Measurements from ENCODE around the gene SLC25A15. TPM values are rescaled to one million over a fixed set of nuclear protein-coding genes. Genes with fewer than 3 reads are reported as not detected.

SLC25A15 gene
- total RNA-seq, 1 donor from 2014 or later = 7.3 TPM

DNA sequence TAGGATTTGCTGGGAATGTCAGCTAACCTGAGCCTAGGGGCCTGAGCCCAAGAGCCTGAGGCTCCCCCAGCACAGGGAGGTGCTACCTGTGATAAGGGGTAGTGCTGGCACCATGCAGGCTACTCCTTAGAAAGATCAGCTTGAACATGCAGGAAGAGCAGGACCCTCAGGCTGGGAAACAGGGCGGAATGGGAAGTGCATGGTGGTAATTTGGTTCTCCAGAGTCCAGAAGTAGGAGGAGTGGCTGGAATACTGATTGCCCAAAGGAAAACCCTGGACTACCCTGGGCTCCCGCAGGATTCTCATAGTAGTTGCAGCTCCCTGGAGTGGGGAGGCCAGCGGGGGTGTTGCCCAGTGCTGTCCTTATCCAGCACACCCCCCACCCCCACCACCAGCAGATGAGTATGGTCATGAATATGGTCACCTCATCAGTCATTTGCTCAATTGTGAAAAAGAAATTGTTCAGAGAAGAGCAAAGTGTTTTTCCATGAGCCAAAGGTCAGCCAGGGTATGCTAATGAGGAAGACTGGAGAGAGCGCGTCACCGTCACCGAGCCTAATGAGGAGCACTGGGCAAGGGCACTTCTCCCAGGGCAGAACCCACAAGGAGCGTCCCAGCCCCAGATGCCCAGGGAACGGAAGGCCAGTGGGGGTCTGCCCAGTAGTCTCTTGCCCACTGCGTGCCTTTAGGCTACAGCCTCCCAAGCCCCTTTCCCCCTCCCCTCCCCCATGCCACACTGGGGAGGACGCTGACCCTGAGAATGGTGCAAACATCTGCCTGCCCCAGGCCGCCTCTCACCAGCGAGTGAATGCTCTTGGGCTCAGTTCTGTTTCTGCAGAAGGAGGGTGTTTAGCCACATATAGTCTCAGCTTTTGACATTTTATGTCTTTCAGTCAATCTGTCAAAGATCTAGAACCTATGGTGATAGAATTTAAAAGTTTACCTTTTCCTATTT lies 5.3 kb downstream of the SLC25A15 start:
- no peak overlapping the region for H3K27ac Mint-ChIP-seq (ENCODE audit: unreplicated experiment)
- no peaks in the 10 kb centered on the region for H3K4me1 Mint-ChIP-seq (ENCODE audit: low read depth, unreplicated experiment)
- H3K36me3 Mint-ChIP-seq (ENCODE audit: unreplicated experiment) = no peaks in the 10 kb centered on the region

DNA sequence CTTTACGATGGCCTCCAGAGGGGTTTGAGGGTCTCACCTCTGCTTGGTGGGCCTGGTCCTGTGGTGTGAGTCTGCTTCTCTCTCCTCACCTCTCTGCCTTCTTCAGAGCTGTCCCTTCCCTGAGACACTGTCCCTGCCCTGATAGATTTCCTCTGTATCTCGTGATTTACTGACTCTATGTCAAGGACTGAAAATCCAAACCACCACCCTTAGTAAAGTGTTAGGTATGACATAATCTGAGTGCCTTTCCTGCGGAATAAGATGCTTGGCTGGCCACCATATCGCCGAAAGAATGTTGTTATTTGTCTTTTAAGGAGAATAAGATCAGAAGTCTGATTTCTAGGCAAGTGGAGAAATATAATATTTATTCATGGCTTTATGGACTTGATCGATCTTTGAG lies 7.2 kb downstream of the SLC25A15 start:
- no peak for DNase-seq
- Mint-ChIP-seq H3K4me3 (ENCODE audit: unreplicated experiment) (no peak overlapping the region), H3K9me3 (ENCODE audit: unreplicated experiment) (no peaks in the 10 kb centered on the region), H3K27me3 (ENCODE audit: unreplicated experiment) (no peaks in the 10 kb centered on the region), H3K36me3 (ENCODE audit: unreplicated experiment) (no peaks in the 10 kb centered on the region), H3K4me1 (ENCODE audit: low read depth, unreplicated experiment) (no peaks in the 10 kb centered on the region), H3K27ac (ENCODE audit: unreplicated experiment) (no peak overlapping the region)
- TF ChIP-seq, protein P1, sequence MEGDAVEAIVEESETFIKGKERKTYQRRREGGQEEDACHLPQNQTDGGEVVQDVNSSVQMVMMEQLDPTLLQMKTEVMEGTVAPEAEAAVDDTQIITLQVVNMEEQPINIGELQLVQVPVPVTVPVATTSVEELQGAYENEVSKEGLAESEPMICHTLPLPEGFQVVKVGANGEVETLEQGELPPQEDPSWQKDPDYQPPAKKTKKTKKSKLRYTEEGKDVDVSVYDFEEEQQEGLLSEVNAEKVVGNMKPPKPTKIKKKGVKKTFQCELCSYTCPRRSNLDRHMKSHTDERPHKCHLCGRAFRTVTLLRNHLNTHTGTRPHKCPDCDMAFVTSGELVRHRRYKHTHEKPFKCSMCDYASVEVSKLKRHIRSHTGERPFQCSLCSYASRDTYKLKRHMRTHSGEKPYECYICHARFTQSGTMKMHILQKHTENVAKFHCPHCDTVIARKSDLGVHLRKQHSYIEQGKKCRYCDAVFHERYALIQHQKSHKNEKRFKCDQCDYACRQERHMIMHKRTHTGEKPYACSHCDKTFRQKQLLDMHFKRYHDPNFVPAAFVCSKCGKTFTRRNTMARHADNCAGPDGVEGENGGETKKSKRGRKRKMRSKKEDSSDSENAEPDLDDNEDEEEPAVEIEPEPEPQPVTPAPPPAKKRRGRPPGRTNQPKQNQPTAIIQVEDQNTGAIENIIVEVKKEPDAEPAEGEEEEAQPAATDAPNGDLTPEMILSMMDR (IDR thresholded peaks at IDR 0.05; ENCODE audit: partially characterized antibody, unreplicated experiment) = no peak

More for the DNA sequence above, 5.3 kb downstream of the SLC25A15 start:
- Mint-ChIP-seq H3K4me3 (ENCODE audit: unreplicated experiment) (no peak overlapping the region), H3K9me3 (ENCODE audit: unreplicated experiment) (no peaks in the 10 kb centered on the region), H3K27me3 (ENCODE audit: unreplicated experiment) (peaks cover 2% of the 10 kb centered on the region)
- DNase-seq = no peak
- TF ChIP-seq, protein P1 (IDR thresholded peaks at IDR 0.05; ENCODE audit: partially characterized antibody, unreplicated experiment) = no peak

DNA sequence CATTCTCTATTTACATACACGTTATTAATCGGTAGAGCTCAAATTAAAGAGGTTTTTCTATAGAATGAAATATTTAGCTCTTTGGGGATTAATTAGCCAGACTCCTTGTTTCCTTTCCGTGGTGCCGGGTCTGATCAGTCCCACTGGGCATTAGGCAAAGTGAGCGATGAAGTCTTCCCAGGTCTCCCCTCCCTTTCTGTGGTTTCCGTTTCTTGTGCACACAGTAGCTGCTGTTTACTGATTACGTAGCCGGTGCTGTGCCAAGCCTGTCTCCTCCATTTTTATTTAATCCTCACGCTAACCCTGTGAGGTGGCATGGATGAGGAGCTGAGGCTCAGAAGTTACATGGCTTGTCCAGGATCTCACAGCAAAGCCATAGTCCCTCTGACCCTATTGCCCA lies 9.0 kb downstream of the SLC25A15 start:
- no peaks in the 10 kb centered on the region for H3K27me3 Mint-ChIP-seq (ENCODE audit: unreplicated experiment)
- no peak overlapping the region for H3K27ac Mint-ChIP-seq (ENCODE audit: unreplicated experiment)
- no peak for DNase-seq
- no peaks in the 10 kb centered on the region for H3K36me3 Mint-ChIP-seq (ENCODE audit: unreplicated experiment)
- no peaks in the 10 kb centered on the region for H3K4me1 Mint-ChIP-seq (ENCODE audit: low read depth, unreplicated experiment)
- H3K9me3 Mint-ChIP-seq (ENCODE audit: unreplicated experiment) = no peaks in the 10 kb centered on the region
- H3K4me3 Mint-ChIP-seq (ENCODE audit: unreplicated experiment) = no peak overlapping the region
- TF ChIP-seq, protein P1 (IDR thresholded peaks at IDR 0.05; ENCODE audit: partially characterized antibody, unreplicated experiment) = no peak

DNA sequence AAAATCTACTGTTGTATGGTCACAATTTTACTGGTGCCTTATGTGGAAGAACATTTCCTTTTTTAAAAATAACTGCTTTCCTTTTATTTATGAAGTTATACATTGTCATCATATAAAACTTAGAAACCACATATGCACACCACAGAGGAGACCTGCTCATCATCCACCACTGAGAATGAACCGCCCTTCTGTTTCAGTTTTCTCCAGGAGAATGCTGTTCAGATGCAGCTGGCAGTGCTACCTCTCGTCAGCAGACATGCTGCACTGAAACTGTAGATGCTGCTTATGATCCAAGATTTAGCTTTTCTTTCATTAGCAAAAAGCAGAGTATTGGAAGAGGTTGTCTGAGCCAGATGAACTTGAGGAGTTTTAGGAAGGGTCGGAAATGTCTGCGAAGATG lies 10.1 kb downstream of the SLC25A15 start:
- no peak for DNase-seq
- Mint-ChIP-seq H3K27ac (ENCODE audit: unreplicated experiment) (no peak overlapping the region), H3K36me3 (ENCODE audit: unreplicated experiment) (no peaks in the 10 kb centered on the region), H3K4me3 (ENCODE audit: unreplicated experiment) (no peak overlapping the region), H3K4me1 (ENCODE audit: low read depth, unreplicated experiment) (no peaks in the 10 kb centered on the region), H3K9me3 (ENCODE audit: unreplicated experiment) (no peaks in the 10 kb centered on the region), H3K27me3 (ENCODE audit: unreplicated experiment) (no peaks in the 10 kb centered on the region)
- TF ChIP-seq, protein P1 (IDR thresholded peaks at IDR 0.05; ENCODE audit: partially characterized antibody, unreplicated experiment) = no peak

DNA sequence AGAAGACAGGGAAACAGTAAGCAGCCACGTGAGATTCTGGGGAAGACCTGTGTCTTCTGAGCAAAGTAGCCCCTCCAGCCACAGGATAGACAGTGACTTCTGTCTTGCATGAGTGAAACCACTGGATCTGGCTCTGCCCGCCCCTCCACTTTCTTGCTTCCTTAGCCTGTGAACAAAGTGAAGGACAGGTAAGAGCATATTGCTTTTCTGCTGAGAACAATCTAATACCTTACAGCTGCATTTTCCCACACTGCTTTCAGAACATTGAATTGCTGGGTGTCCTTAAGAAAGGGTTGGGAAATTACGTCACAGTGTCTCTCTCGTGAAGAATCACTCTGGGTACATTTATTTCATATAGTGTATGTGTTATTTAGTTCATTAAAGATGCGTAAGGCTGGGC lies 11.1 kb downstream of the SLC25A15 start:
- TF ChIP-seq, protein P1 (IDR thresholded peaks at IDR 0.05; ENCODE audit: partially characterized antibody, unreplicated experiment) = no peak
- H3K36me3 Mint-ChIP-seq (ENCODE audit: unreplicated experiment) = no peaks in the 10 kb centered on the region
- no peaks in the 10 kb centered on the region for H3K9me3 Mint-ChIP-seq (ENCODE audit: unreplicated experiment)
- H3K4me1 Mint-ChIP-seq (ENCODE audit: low read depth, unreplicated experiment) = no peaks in the 10 kb centered on the region
- no peak overlapping the region for H3K27ac Mint-ChIP-seq (ENCODE audit: unreplicated experiment)
- H3K27me3 Mint-ChIP-seq (ENCODE audit: unreplicated experiment) = no peaks in the 10 kb centered on the region
- no peak overlapping the region for H3K4me3 Mint-ChIP-seq (ENCODE audit: unreplicated experiment)
- no peak for DNase-seq

Measured in glutamatergic neuron (in vitro differentiated cells).